Amniotic epithelial cell (primary cell): ENCODE measurements around the gene PRR35.

Experiments
- DNase-seq: peaks from one replicate; pipeline ENCODE4 v3.0.0-alpha.2; 2010; ENCODE audit warnings: low read depth

The PRR35 gene

GRCh38 chr16:580141-580945 is 20.1 kb downstream of the PRR35 start:
- no peak for DNase-seq

- DNase-seq: no peak
Observed at GRCh38 chr16:580946-581498, 20.8 kb downstream of the PRR35 start.

GRCh38 chr16:582218-582613 is 22.0 kb downstream of the PRR35 start:
- DNase-seq: no peak

DNA sequence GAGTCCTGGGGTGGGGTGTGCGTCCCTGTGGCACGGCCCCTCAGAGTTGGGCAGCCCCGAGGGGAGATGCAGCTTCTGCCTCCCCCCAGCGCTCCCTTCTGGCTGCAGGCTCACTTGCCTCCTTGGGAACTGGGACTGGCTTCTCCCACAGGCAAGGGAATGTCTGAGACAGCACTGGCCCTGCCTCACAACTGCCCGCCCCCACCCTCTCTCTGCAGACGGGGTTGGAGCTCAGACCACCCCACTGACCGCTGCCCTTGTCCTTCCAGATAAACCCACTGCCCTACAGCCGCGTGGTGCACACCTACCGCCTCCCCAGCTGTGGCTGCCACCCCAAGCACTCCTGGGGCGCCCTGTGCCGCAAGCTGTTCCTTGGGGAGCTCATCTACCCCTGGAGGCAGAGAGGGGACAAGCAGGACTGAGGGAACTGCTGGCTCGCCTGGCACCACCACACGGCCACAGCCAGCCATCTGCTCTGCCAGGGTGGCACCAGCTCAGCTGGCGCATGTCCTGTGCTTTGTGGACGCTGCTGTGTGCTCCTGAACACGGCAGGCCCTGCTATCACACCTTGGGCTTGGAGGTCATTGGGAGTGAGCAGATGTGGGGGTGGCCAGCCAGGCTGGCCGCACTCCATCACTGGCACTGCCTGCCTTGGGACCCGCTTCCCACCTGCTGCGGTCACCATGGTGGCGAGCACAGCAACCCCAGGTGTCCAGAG is 22.6 kb downstream of the PRR35 start:
- DNase-seq: no peak

DNA sequence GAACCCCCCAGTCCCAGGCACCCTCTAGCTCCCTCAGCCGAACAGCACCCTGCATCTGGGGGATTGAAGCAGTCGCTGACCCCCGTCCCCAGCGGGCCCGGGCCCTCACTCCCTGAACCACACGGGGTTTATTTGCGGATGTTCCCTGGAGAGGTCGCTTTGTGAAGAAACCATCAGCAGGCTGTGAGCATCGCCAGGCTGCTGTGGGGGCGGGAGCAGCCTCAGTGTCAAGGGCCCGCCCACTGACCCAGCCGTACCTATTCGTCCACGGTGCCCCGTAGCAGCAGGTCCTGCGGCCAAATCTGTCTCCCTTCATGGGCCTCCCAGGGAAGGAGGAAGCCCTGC is 23.2 kb downstream of the PRR35 start:
- peak; percentile 16 for DNase-seq

DNA sequence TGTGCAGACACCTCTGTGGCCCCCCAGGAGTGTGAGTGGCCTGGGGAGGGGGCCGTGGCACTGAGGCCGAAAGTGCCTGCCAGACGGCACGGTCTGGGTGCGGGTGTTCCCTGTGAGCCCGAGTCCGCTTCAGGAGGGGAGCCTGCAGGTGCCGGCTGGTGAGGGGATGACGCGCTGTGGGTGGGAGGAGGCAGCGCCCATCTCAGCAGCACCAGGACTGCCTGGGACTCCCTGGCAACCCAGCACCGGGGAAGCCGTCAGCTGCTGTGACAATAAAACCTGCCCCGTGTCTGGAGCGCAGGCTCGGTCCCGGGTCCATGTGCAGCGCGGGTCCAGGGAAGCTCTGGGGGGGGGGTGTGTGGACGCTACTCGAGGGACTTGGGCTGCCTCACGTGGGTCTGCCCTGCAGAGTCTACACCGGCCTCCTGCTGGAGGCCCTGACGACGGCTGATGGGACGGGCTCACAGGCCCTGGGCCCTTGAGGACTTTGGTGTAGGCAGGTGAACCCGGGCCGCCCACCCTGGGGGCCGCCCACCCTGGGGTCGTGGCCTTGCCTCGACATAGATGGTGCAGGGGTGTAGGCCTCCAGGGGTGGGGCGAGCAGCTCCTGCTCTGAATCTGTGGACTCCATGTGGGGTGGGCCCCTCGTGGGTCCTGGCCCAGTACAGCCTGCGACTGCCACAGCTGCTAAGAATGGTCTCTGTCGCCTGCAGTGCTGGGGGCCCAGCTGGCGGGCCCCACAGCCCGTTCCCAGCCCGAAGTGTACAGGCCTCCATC is 23.8 kb downstream of the PRR35 start:
- DNase-seq: no peak

DNA sequence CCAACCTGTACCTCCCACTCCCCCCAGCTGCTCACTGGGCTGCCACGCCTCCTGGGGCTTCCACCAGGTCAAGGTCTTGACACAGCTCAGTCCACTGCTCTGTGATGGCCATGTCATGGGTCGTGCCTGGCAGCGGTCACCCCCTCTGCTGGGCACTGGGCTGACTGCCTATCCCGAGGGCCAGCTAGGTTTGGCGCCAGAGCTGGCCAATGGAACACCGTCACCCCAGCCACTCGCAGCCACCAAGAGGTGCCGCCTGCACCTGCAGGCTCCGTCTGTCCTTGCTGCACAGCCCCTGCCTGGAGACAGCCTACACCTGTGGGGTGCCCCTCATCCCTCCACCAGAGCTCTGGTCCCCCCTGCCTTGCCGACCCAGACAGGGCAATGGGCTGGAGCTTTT is 25.2 kb downstream of the PRR35 start:
- no peak for DNase-seq

- peak; percentile 29 for DNase-seq
Observed at GRCh38 chr16:586047-586644, 26.0 kb downstream of the PRR35 start.

- no peak for DNase-seq
Observed at GRCh38 chr16:586645-587590, 26.7 kb downstream of the PRR35 start.

DNA sequence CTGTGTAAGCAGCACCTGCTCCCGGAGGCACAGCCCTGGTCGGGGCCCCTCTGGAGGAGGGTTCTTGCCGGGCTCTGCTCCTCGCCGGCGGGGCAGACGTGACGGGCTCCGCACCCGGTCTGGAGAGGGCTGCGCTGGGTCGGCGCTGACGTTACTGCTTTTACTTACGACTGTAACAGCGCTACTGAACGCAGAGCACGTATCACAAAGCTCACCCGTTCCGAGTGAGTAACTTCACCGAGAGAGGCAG is 28.4 kb downstream of the PRR35 start:
- DNase-seq: peak; percentile 71

DNA sequence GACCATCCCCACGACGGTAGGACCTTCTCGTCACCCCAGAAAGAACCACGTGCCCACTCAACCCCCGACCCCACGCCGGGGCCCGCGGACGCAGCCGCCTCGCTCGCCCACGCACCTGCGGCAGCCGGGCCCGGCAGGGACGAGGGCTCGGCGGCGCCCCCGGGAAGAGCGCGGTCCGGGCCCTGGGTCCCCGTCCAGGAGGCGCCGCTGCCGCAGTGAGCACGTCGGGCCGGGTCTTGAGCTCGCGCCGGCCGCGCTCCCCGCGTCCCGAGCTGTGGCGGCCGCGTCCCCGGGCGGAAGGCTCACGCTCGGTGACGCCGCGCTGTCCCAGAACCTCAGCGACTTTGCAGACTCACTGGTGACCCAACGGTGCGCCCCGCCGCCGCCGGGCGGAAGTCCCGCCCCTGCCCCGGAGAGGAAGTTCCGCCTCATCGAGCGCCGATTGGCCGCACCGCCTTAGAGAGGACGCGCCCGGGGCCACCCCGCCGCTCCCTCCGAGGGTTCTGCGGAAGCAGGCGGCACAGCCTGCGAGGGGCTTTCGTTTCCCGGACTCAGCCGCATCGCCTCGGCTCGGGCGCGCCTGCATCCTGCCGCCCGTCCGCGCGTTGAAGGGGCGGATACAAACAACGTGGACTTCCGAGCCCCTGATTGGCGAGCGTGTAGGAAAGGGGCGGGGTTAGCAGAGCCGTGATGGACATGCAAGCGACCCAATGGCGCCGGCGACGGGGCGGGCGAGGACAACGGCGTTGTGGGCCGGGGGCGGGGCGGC is 28.9 kb downstream of the PRR35 start:
- peak; percentile 89 for DNase-seq

GRCh38 chr16:589658-590187 is 29.5 kb downstream of the PRR35 start, which contains the start of gene RAB40C:
TSS of gene RAB40C (plus strand) at chr16:590066. CDS start at chr16:590292, 226 bp downstream.
- peak; percentile 96 for DNase-seq

DNA sequence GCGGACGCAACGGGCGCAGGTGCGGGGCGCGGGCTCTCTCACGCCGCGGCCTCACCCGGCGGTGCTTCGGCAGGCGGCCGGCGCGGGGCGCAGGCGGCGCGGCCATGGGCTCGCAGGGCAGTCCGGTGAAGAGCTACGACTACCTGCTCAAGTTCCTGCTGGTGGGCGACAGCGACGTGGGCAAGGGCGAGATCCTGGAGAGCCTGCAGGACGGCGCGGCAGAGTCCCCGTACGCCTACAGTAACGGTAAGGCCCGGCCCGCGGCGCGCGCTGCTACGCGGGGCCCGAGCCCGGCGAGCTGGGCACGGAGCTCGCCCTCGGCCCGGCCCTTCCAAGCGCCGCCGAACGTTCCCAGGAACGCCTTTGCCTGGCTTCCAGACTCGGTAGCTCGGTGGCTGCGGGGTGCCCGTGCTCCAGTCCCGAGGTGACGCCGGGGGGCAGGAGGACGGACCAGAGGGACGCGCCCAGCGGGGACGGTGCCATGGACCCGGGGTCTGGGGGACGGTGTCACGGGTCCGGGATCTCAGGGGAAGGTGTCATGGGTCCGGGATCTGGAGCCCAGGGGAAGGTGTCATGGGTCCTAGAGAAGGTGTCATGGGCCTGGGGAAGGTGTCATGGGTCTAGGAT is 30.1 kb downstream of the PRR35 start:
- DNase-seq: peak; percentile 49

- DNase-seq: no peak
Observed at GRCh38 chr16:590815-591200, 30.6 kb downstream of the PRR35 start.

- no peak for DNase-seq
Observed at GRCh38 chr16:591231-591630, 31.0 kb downstream of the PRR35 start.

GRCh38 chr16:591892-592517 is 31.8 kb downstream of the PRR35 start:
- DNase-seq: no peak

GRCh38 chr16:592518-593306 is 32.5 kb downstream of the PRR35 start:
- peak; percentile 54 for DNase-seq

GRCh38 chr16:593406-593805 is 33.2 kb downstream of the PRR35 start:
- DNase-seq: no peak
